SK-N-SH treated with all-trans-retinoic acid at 6 μM for 48 hours (cell line): ENCODE data around the gene PDE5A.

Experiments
- ATAC-seq: fragments of 200-7000 bp; cut with Tn5 transposase; 3 replicates; pipeline ENCODE4 v1.9.1; 2020; ENCODE audit warnings: mild to moderate bottlenecking, moderate library complexity
- ARNTL ChIP-seq: fragments of 450-650 bp; formaldehyde crosslinking; IDR thresholded peaks from 2 replicates; pipeline ENCODE4 v1.5.0; 2020; ENCODE audit warnings: low read depth, mild to moderate bottlenecking, moderate library complexity, borderline replicate concordance
- BACH2 ChIP-seq: fragments of 250-450 bp; sonication (Bioruptor Pico); IDR thresholded peaks from 2 replicates; pipeline ENCODE4 v1.9.0; 2021; ENCODE audit warnings: mild to moderate bottlenecking, borderline replicate concordance
- CREB5 ChIP-seq: fragments of 250-450 bp; sonication (Bioruptor Pico); IDR thresholded peaks from 2 replicates; pipeline ENCODE4 v1.5.1; 2020; ENCODE audit warnings: low read depth, mild to moderate bottlenecking, moderate library complexity
- CSDC2 ChIP-seq: fragments of 250-450 bp; sonication (Bioruptor Pico); IDR thresholded peaks from 2 replicates; pipeline ENCODE4 v1.5.0; 2020; ENCODE audit warnings: mild to moderate bottlenecking, moderate library complexity
- CSRNP3 ChIP-seq: fragments of 250-450 bp; sonication (Bioruptor Pico); IDR thresholded peaks from 2 replicates; pipeline ENCODE4 v1.5.1; 2021; ENCODE audit warnings: mild to moderate bottlenecking, moderate library complexity
- ESRRG ChIP-seq: fragments of 250-450 bp; sonication (Bioruptor Pico); IDR thresholded peaks from 2 replicates; pipeline ENCODE4 v1.6.1; 2021; ENCODE audit warnings: mild to moderate bottlenecking
- ISL1 ChIP-seq: fragments of 250-450 bp; sonication (Bioruptor Pico); IDR thresholded peaks from 2 replicates; pipeline ENCODE4 v2.1.2; 2022; ENCODE audit warnings: mild to moderate bottlenecking, moderate library complexity
- OSR1 ChIP-seq: fragments of 250-450 bp; sonication (Bioruptor Pico); IDR thresholded peaks from 2 replicates; pipeline ENCODE4 v1.8.0; 2022; ENCODE audit warnings: moderate library complexity, mild to moderate bottlenecking, inconsistent platforms
- PATZ1 ChIP-seq: fragments of 250-450 bp; sonication (Bioruptor Pico); IDR thresholded peaks from 2 replicates; pipeline ENCODE4 v1.8.0; 2020; ENCODE audit warnings: mild to moderate bottlenecking, moderate library complexity, borderline replicate concordance
- POU6F1 ChIP-seq: fragments of 250-450 bp; sonication (Bioruptor Pico); IDR thresholded peaks from 2 replicates; pipeline ENCODE4 v1.8.0; 2021; ENCODE audit warnings: low read depth, mild to moderate bottlenecking, moderate library complexity, borderline replicate concordance
- PPARA ChIP-seq: fragments of 250-450 bp; sonication (Bioruptor Pico); IDR thresholded peaks from 2 replicates; pipeline ENCODE4 v1.5.0; 2020; ENCODE audit warnings: mild to moderate bottlenecking, borderline replicate concordance
- SNAI2 ChIP-seq: fragments of 250-450 bp; sonication (Bioruptor Pico); IDR thresholded peaks from 2 replicates; pipeline ENCODE4 v1.5.0; 2020; ENCODE audit warnings: mild to moderate bottlenecking, moderate library complexity
- TCF4 ChIP-seq: fragments of 250-450 bp; sonication (Bioruptor Pico); IDR thresholded peaks from 2 replicates; pipeline ENCODE4 v1.8.0; 2021; ENCODE audit warnings: mild to moderate bottlenecking, moderate library complexity, borderline replicate concordance
- TOX ChIP-seq: fragments of 250-450 bp; sonication (Bioruptor Pico); IDR thresholded peaks from 2 replicates; pipeline ENCODE4 v1.8.0; 2021; ENCODE audit warnings: mild to moderate bottlenecking, moderate library complexity, borderline replicate concordance
- TSHZ2 ChIP-seq: fragments of 250-450 bp; sonication (Bioruptor Pico); IDR thresholded peaks from 2 replicates; pipeline ENCODE4 v1.5.0; 2020; ENCODE audit warnings: mild to moderate bottlenecking, moderate library complexity
- ZFP3 ChIP-seq: fragments of 250-450 bp; sonication (Bioruptor Pico); IDR thresholded peaks from 2 replicates; pipeline ENCODE4 v1.5.0; 2020; ENCODE audit warnings: mild to moderate bottlenecking, moderate library complexity
- ZFP30 ChIP-seq: fragments of 450-650 bp; formaldehyde crosslinking; IDR thresholded peaks from 2 replicates; pipeline ENCODE4 v1.5.0; 2022; ENCODE audit warnings: mild to moderate bottlenecking, moderate library complexity
- ZNF565 ChIP-seq: fragments of 450-650 bp; formaldehyde crosslinking; conservative IDR thresholded peaks from 2 replicates; pipeline ENCODE4 v1.5.0; 2020; ENCODE audit warnings: low read depth, mild to moderate bottlenecking, moderate library complexity
- ZNF70 ChIP-seq: fragments of 450-650 bp; formaldehyde crosslinking; IDR thresholded peaks from 2 replicates; pipeline ENCODE4 v1.5.0; 2020; ENCODE audit warnings: mild to moderate bottlenecking, moderate library complexity
- ZNF8 ChIP-seq: fragments of 450-650 bp; formaldehyde crosslinking; IDR thresholded peaks from 2 replicates; pipeline ENCODE4 v1.5.0; 2020; ENCODE audit warnings: mild to moderate bottlenecking, moderate library complexity

The PDE5A gene

GRCh38 chr4:119549639-119550038 lies 79.0 kb downstream of the PDE5A start:
- no peak for ATAC-seq

GRCh38 chr4:119543779-119544178 lies 84.8 kb downstream of the PDE5A start:
- no peak for ATAC-seq
- TF ChIP-seq ARNTL (CRISPR knock-in tag) = no peak
- TF ChIP-seq ZNF70 (CRISPR knock-in tag) = no peak
- no peak for TF ChIP-seq TOX (CRISPR knock-in tag)
- no peak for TF ChIP-seq ISL1 (CRISPR knock-in tag)
- no peak for TF ChIP-seq TSHZ2
- no peak for TF ChIP-seq PATZ1 (CRISPR knock-in tag)
- TF ChIP-seq CSDC2 (CRISPR knock-in tag) = no peak
- TF ChIP-seq CREB5 = no peak
- TF ChIP-seq ZFP3 (CRISPR knock-in tag) = no peak
- no peak for TF ChIP-seq ZNF8 (CRISPR knock-in tag)
- no peak for TF ChIP-seq ZFP30 (CRISPR knock-in tag)

More at GRCh38 chr4:119549639-119550038, 79.0 kb downstream of the PDE5A start:
- no peak for TF ChIP-seq PPARA (CRISPR knock-in tag)
- no peak for TF ChIP-seq POU6F1 (CRISPR knock-in tag)
- TF ChIP-seq ZNF565 (CRISPR knock-in tag) = no peak
- no peak for TF ChIP-seq TCF4 (CRISPR knock-in tag)
- no peak for TF ChIP-seq OSR1
- no peak for TF ChIP-seq ZNF70 (CRISPR knock-in tag)
- TF ChIP-seq TSHZ2 = no peak
- TF ChIP-seq ZFP30 (CRISPR knock-in tag) = no peak
- TF ChIP-seq ZNF8 (CRISPR knock-in tag) = no peak
- no peak for TF ChIP-seq ESRRG (CRISPR knock-in tag)
- no peak for TF ChIP-seq ARNTL (CRISPR knock-in tag)

- no peak for ATAC-seq
- TF ChIP-seq ZFP3 (CRISPR knock-in tag) (no peak), PPARA (CRISPR knock-in tag) (no peak), PATZ1 (CRISPR knock-in tag) (no peak), TOX (CRISPR knock-in tag) (no peak), BACH2 (CRISPR knock-in tag) (no peak), CSRNP3 (no peak), SNAI2 (no peak), POU6F1 (CRISPR knock-in tag) (no peak), CSDC2 (CRISPR knock-in tag) (no peak)
Observed at GRCh38 chr4:119543187-119543586, 85.4 kb downstream of the PDE5A start.
